ENCODE results near the gene CSNK1G1. TPM values are rescaled to one million over a fixed set of nuclear protein-coding genes. Genes with fewer than 3 reads are reported as not detected.
"Not testable (repeated sequence)": the region's sequence is repeated elsewhere in the genome, so short reads cannot be mapped to it uniquely, and the experiment has no call there.

Gene CSNK1G1
- total RNA-seq, 1 experiment from 2014 or later: 27.4 TPM

GRCh38 chr15:64333516-64333915, 22.5 kb downstream of the CSNK1G1 start:
- CTCF ChIA-PET: interaction anchor here (0.6 to 0.7 kb wide), 2 partner anchors 13 to 109 kb away, joined by 3 to 9 read pairs; no protein-coding TSS in a partner anchor
- intact Hi-C loops (cut with micrococcal nuclease; ENCODE audit: unreplicated experiment): no loop called here
- TF ChIP-seq, protein P1, sequence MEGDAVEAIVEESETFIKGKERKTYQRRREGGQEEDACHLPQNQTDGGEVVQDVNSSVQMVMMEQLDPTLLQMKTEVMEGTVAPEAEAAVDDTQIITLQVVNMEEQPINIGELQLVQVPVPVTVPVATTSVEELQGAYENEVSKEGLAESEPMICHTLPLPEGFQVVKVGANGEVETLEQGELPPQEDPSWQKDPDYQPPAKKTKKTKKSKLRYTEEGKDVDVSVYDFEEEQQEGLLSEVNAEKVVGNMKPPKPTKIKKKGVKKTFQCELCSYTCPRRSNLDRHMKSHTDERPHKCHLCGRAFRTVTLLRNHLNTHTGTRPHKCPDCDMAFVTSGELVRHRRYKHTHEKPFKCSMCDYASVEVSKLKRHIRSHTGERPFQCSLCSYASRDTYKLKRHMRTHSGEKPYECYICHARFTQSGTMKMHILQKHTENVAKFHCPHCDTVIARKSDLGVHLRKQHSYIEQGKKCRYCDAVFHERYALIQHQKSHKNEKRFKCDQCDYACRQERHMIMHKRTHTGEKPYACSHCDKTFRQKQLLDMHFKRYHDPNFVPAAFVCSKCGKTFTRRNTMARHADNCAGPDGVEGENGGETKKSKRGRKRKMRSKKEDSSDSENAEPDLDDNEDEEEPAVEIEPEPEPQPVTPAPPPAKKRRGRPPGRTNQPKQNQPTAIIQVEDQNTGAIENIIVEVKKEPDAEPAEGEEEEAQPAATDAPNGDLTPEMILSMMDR (conservative IDR thresholded peaks at IDR 0.05; ENCODE audit: low read depth, low read length): no peak
- TF ChIP-seq EZH2 (IDR thresholded peaks at IDR 0.05; ENCODE audit: borderline replicate concordance, low read depth, low read length, poor library complexity, severe bottlenecking): no peak
- BruUV-seq (replicated peaks): no TSS peak
- Histone ChIP-seq H3K27me3 (replicated peaks; ENCODE audit: insufficient read depth, low read depth, low read length, poor library complexity) (no peaks in the 10 kb centered on the region), H3K4me1 (ENCODE audit: insufficient read depth, low read length, poor library complexity, severe bottlenecking) (no peaks in the 10 kb centered on the region), H3K9me3 (ENCODE audit: low read depth, low read length, poor library complexity, severe bottlenecking) (no peaks in the 10 kb centered on the region), H3K36me3 (ENCODE audit: insufficient read depth, low read length, poor library complexity, severe bottlenecking) (no peaks in the 10 kb centered on the region), H3K4me3 (ENCODE audit: low read depth, low read length, poor library complexity, severe bottlenecking) (no peak overlapping the region), H3K27ac (ENCODE audit: low read depth, low read length, poor library complexity, severe bottlenecking) (no peak overlapping the region)
- POLR2A ChIA-PET (ENCODE audit: low non-redundant PET): no interaction called here
- no peak for DNase-seq (ENCODE audit: low spot score)

DNA sequence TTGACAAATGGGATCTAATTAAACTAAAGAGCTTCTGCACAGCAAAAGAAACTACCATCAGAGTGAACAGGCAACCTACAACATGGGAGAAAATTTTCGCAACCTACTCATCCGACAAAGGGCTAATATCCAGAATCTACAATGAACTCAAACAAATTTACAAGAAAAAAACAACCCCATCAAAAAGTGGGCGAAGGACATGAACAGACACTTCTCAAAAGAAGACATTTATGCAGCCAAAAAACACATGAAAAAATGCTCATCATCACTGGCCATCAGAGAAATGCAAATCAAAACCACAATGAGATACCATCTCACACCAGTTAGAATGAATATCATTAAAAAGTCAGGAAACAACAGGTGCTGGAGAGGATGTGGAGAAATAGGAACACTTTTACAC, 24.3 kb downstream of the CSNK1G1 start:
- BruUV-seq (replicated peaks); POLR2A ChIA-PET (ENCODE audit: low non-redundant PET); intact Hi-C loops (cut with micrococcal nuclease; ENCODE audit: unreplicated experiment); H3K36me3 ChIP-seq (ENCODE audit: insufficient read depth, low read length, poor library complexity, severe bottlenecking); H3K4me3 ChIP-seq (ENCODE audit: low read depth, low read length, poor library complexity, severe bottlenecking); H3K27ac ChIP-seq (ENCODE audit: low read depth, low read length, poor library complexity, severe bottlenecking); CTCF ChIA-PET; H3K4me1 ChIP-seq (ENCODE audit: insufficient read depth, low read length, poor library complexity, severe bottlenecking); H3K27me3 ChIP-seq (replicated peaks; ENCODE audit: insufficient read depth, low read depth, low read length, poor library complexity); H3K9me3 ChIP-seq (ENCODE audit: low read depth, low read length, poor library complexity, severe bottlenecking); DNase-seq (ENCODE audit: low spot score): not testable (repeated sequence)

- H3K27ac ChIP-seq (ENCODE audit: low read depth, low read length, poor library complexity, severe bottlenecking); H3K4me3 ChIP-seq (ENCODE audit: low read depth, low read length, poor library complexity, severe bottlenecking); H3K9me3 ChIP-seq (ENCODE audit: low read depth, low read length, poor library complexity, severe bottlenecking); DNase-seq (ENCODE audit: low spot score); H3K36me3 ChIP-seq (ENCODE audit: insufficient read depth, low read length, poor library complexity, severe bottlenecking); CTCF ChIA-PET; BruUV-seq (replicated peaks); H3K4me1 ChIP-seq (ENCODE audit: insufficient read depth, low read length, poor library complexity, severe bottlenecking); H3K27me3 ChIP-seq (replicated peaks; ENCODE audit: insufficient read depth, low read depth, low read length, poor library complexity); intact Hi-C loops (cut with micrococcal nuclease; ENCODE audit: unreplicated experiment); POLR2A ChIA-PET (ENCODE audit: low non-redundant PET): not testable (repeated sequence)
These were observed 29.0 kb downstream of the CSNK1G1 start for GRCh38 chr15:64326975-64327374.

DNA sequence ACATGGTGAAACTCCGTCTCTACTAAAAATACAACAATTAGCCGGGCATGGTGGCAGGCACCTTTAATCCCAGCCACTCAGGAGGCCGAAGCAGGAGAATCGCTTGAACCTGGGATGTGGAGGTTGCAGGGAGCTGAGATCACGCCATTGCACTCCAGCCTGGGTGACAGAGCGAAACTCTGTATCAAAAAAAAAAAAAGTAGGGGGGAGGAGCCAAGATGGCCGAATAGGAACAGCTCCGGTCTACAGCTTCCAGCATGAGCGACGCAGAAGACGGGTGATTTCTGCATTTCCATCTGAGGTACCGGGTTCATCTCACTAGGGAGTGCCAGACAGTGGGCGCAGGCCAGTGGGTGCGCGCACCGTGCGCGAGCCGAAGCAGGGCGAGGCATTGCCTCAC, 29.5 kb downstream of the CSNK1G1 start:
- H3K4me3 ChIP-seq (ENCODE audit: low read depth, low read length, poor library complexity, severe bottlenecking); CTCF ChIA-PET; H3K27me3 ChIP-seq (replicated peaks; ENCODE audit: insufficient read depth, low read depth, low read length, poor library complexity); H3K9me3 ChIP-seq (ENCODE audit: low read depth, low read length, poor library complexity, severe bottlenecking); intact Hi-C loops (cut with micrococcal nuclease; ENCODE audit: unreplicated experiment); H3K36me3 ChIP-seq (ENCODE audit: insufficient read depth, low read length, poor library complexity, severe bottlenecking); POLR2A ChIA-PET (ENCODE audit: low non-redundant PET); H3K27ac ChIP-seq (ENCODE audit: low read depth, low read length, poor library complexity, severe bottlenecking); DNase-seq (ENCODE audit: low spot score); BruUV-seq (replicated peaks); H3K4me1 ChIP-seq (ENCODE audit: insufficient read depth, low read length, poor library complexity, severe bottlenecking): not testable (repeated sequence)
